ENCODE results near the gene SH2B3. TPM values are rescaled to one million over a fixed set of nuclear protein-coding genes. Genes with fewer than 3 reads are reported as not detected.
A peak's percentile ranks its signal among the peaks of the same experiment; 100 is the strongest.

Gene SH2B3
- polyA plus RNA-seq, 1 experiment: 21.6 TPM

DNA sequence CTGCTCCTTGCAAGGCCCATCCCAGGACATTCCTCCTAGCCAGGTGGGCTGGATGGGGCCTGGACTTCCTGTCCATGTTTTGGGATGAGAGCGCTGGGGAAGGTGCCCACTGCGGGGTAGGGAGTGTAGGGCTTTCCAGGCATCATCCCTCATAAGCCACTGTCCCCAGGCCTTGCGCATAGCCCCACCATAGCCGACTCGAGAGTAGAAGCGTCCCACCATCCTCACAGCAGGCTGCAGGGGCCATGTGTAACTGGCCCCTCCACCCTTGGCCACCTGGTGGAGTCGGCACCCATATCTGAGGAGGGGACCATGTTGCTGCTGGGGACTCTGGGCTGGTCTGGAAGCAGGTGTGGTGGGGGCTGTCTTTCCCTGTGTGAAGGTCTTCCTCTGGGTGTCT, 30.5 kb downstream of the SH2B3 start:
- ChIA-PET CTCF (interaction anchor here (2.8 kb wide), 1 partner anchor 15 kb away, joined by 22 read pairs; no protein-coding TSS in a partner anchor), POLR2A (interaction anchor here (0.6 to 1.7 kb wide), 2 partner anchors 15 to 31 kb away, joined by 3 to 5 read pairs; no protein-coding TSS in a partner anchor)
- TF ChIP-seq, protein P1, sequence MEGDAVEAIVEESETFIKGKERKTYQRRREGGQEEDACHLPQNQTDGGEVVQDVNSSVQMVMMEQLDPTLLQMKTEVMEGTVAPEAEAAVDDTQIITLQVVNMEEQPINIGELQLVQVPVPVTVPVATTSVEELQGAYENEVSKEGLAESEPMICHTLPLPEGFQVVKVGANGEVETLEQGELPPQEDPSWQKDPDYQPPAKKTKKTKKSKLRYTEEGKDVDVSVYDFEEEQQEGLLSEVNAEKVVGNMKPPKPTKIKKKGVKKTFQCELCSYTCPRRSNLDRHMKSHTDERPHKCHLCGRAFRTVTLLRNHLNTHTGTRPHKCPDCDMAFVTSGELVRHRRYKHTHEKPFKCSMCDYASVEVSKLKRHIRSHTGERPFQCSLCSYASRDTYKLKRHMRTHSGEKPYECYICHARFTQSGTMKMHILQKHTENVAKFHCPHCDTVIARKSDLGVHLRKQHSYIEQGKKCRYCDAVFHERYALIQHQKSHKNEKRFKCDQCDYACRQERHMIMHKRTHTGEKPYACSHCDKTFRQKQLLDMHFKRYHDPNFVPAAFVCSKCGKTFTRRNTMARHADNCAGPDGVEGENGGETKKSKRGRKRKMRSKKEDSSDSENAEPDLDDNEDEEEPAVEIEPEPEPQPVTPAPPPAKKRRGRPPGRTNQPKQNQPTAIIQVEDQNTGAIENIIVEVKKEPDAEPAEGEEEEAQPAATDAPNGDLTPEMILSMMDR (IDR thresholded peaks at IDR 0.05; ENCODE audit: low read depth, low read length): no peak
- no peak for DNase-seq (ENCODE audit: low read depth, low spot score)
- Histone ChIP-seq H3K4me3 (ENCODE audit: low read depth, low read length) (no peak overlapping the region), H3K27me3 (ENCODE audit: control insufficient read depth, insufficient read depth, low read length) (no peaks in the 10 kb centered on the region), H3K27ac (ENCODE audit: low read depth, low read length) (peak overlapping the region; percentile 21), H3K9me3 (ENCODE audit: control insufficient read depth, insufficient read depth, low read length) (no peaks in the 10 kb centered on the region)

DNA sequence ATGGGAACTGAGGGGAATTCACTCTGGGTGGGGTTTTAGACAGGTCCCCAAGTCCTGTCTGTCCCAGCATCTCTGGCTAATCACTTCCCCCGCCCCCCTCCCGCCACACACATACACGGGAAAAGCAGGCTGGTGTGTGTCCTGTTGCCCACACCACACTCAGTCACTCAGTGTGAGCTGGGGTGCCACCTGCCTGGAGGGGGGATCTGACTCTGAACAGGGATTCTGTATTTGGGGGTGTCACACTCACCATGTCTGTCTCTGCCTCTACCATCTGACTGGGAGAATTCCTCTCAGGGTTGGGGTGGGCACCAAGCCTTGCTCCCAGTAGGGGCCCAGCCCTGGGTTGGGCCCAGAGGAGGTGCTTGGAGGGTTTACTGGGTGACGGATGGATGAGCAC, 31.1 kb downstream of the SH2B3 start:
- Histone ChIP-seq H3K27ac (ENCODE audit: low read depth, low read length) (peak overlapping the region; percentile 21), H3K4me3 (ENCODE audit: low read depth, low read length) (no peak overlapping the region), H3K27me3 (ENCODE audit: control insufficient read depth, insufficient read depth, low read length) (no peaks in the 10 kb centered on the region), H3K9me3 (ENCODE audit: control insufficient read depth, insufficient read depth, low read length) (no peaks in the 10 kb centered on the region)
- DNase-seq (ENCODE audit: low read depth, low spot score): no peak
- ChIA-PET CTCF (no interaction called here), POLR2A (no interaction called here)
- TF ChIP-seq, protein P1 (IDR thresholded peaks at IDR 0.05; ENCODE audit: low read depth, low read length): no peak

DNA sequence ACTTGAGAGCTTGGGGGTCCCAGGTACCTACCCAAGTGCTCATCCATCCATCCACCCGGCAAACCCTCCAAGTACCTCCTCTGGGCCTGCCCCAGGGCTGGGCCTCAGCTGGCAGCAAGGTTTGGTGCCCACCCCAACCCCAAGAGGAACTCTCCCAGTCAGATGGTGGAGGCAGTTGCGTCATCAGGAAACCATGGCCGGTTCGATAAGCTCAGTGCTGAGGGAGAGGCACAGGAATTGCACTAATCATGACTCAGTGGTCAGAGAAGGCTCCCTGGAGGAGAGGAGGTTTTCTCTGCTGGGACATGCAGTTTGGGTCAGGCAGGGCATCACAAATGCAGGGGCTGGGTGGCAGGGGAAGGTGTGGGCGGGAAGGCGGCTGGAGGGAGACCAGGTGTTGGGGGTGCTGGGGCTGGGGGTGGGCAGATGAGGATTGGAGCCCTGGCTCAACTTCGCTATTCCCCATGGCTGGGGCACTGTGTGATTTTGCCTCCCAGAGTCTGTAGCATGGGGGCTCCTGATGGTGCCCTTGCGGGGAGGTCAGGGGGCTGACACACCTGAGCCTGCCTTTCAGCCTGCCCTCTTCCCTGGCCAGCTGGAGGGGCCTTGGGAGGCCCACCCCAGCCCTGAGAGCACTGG, 32.2 kb downstream of the SH2B3 start:
- H3K9me3 ChIP-seq (ENCODE audit: control insufficient read depth, insufficient read depth, low read length): no peaks in the 10 kb centered on the region
- POLR2A ChIA-PET: interaction anchor here (0.7 to 0.9 kb wide), 3 partner anchors 8 to 202 kb away, joined by 3 to 5 read pairs (median 3); no protein-coding TSS in a partner anchor
- DNase-seq (ENCODE audit: low read depth, low spot score): no peak
- no peaks in the 10 kb centered on the region for H3K27me3 ChIP-seq (ENCODE audit: control insufficient read depth, insufficient read depth, low read length)
- CTCF ChIA-PET: interaction anchor here (0.8 to 6.0 kb wide), 4 partner anchors 13 to 235 kb away, joined by 3 to 59 read pairs (median 8); no protein-coding TSS in a partner anchor
- TF ChIP-seq, protein P1 (IDR thresholded peaks at IDR 0.05; ENCODE audit: low read depth, low read length): no peak
- H3K27ac ChIP-seq (ENCODE audit: low read depth, low read length): peak overlapping the region; percentile 70
- H3K4me3 ChIP-seq (ENCODE audit: low read depth, low read length): no peak overlapping the region

DNA sequence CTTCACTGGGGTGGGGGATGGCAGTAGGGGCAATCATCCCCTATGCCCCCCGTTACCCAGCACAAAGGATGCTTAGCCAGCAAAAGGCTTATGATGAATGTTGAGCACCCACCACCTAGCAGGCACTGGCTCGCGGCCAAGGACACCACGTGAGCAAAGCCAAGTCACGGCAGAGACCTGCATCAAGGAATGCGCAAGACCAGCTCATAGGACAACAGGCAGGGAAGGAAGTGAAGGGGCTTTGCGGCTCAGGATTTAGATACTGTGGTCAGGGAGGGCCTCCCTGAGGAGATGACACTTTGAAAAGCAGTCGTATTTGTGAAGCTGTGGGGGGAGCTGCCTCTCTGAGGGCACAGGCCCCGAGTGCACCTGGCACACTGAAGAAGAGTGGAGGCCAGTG, 32.8 kb downstream of the SH2B3 start:
- Histone ChIP-seq H3K9me3 (ENCODE audit: control insufficient read depth, insufficient read depth, low read length) (no peaks in the 10 kb centered on the region), H3K27me3 (ENCODE audit: control insufficient read depth, insufficient read depth, low read length) (no peaks in the 10 kb centered on the region), H3K4me3 (ENCODE audit: low read depth, low read length) (no peak overlapping the region), H3K27ac (ENCODE audit: low read depth, low read length) (peak overlapping the region; percentile 68)
- CTCF ChIA-PET: interaction anchor here (1.2 to 6.0 kb wide), 3 partner anchors 13 to 235 kb away, joined by 4 to 59 read pairs (median 11); no protein-coding TSS in a partner anchor
- TF ChIP-seq, protein P1 (IDR thresholded peaks at IDR 0.05; ENCODE audit: low read depth, low read length): no peak
- no peak for DNase-seq (ENCODE audit: low read depth, low spot score)
- POLR2A ChIA-PET: interaction anchor here (0.9 kb wide), 1 partner anchor 25 kb away, joined by 3 read pairs; no protein-coding TSS in a partner anchor

DNA sequence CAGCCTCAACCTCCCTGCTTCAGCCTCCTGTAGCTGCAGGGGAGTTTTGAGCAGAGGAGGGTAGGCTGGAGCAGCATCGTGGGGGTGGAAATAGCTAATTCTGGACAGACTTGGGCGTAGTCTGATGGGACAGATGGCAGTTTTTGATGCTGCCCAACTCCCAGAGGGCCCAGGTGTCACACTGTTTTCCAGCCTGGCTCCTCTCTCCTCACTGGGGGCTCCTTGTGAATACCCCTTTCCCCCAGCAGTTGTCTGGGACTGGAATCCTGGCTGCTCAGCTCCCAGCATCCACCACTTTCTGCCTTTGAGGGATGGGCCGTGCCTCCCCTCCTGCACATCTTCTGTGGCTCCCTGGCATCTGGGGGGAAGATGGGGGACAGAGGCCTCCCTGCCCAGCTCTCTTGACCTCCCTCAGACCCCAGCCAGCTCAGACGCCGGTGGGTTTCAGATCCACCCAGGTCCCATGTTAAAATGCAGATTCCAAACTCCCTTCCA, 34.0 kb downstream of the SH2B3 start:
- no peak overlapping the region for H3K4me3 ChIP-seq (ENCODE audit: low read depth, low read length)
- POLR2A ChIA-PET: interaction anchor here (0.5 kb wide), 1 partner anchor 36 kb away, joined by 7 read pairs; no protein-coding TSS in a partner anchor
- TF ChIP-seq, protein P1 (IDR thresholded peaks at IDR 0.05; ENCODE audit: low read depth, low read length): no peak
- H3K27me3 ChIP-seq (ENCODE audit: control insufficient read depth, insufficient read depth, low read length): no peaks in the 10 kb centered on the region
- CTCF ChIA-PET: interaction anchor here (3.3 to 6.0 kb wide), 2 partner anchors 12 to 43 kb away, joined by 11 to 59 read pairs; no protein-coding TSS in a partner anchor
- no peak overlapping the region for H3K27ac ChIP-seq (ENCODE audit: low read depth, low read length)
- no peaks in the 10 kb centered on the region for H3K9me3 ChIP-seq (ENCODE audit: control insufficient read depth, insufficient read depth, low read length)
- no peak for DNase-seq (ENCODE audit: low read depth, low spot score)

All from AG04450 (cell line).